ENCODE data around the gene EXOSC3. TPM values are rescaled to one million over a fixed set of nuclear protein-coding genes. Genes with fewer than 3 reads are reported as not detected.

EXOSC3 gene
- total and polyA plus RNA-seq, 9 of the 15 experiments (the other 6 are each of a cell fraction or from before 2014, with no cell fraction given) = 18.5 to 266 (median 114) TPM

- intact Hi-C loops (cut with micrococcal nuclease) (loop anchor here (1.0 to 10.0 kb wide), 7 partner anchors 38 to 617 kb away; partner anchors contain the start of genes SHB, SLC25A51 and TOMM5), in situ Hi-C loops (cut with MboI) (loop anchor here (25.0 kb wide), 1 partner anchor 616 kb away; no protein-coding TSS in a partner anchor)
- no peak for FAIRE-seq
- H3K9me3 ChIP-seq (replicated peaks; ENCODE audit: control insufficient read depth, insufficient read depth, low read depth, low read length) = no peaks in the 10 kb centered on the region
- ChIA-PET POLR2A (no interaction called here), CTCF (ENCODE audit: low intra/inter-chr PET ratio) (interaction anchor here (1.0 to 1.4 kb wide), 4 partner anchors 157 to 517 kb away, joined by 3 to 4 read pairs (median 4); partner anchors contain the start of gene SLC25A51)
- H3K9me1 ChIP-seq (ENCODE audit: control insufficient read depth, insufficient read depth, low read length) = no peaks in the 10 kb centered on the region
- H4K20me1 ChIP-seq (replicated peaks; ENCODE audit: control insufficient read depth, insufficient read depth, low read length) = no peaks in the 10 kb centered on the region
- DNase-seq (ENCODE audit: extremely low read depth in 1 of 4, low spot score in 3 of 4) = no peak
- WGBS (ENCODE audit: insufficient coverage, low coverage, missing lambda C conversion rate) = 52% methylated on average over 24 of the region's 24 CpGs
- H3K27me3 ChIP-seq (ENCODE audit: control insufficient read depth in 2 of 2, insufficient read depth in 2 of 2, low read length in 2 of 2) = peaks cover 0 to 17% of the 10 kb centered on the region in 2 experiments; a peak in 3 of 5 replicates
- no peak overlapping the region for H3K27ac ChIP-seq (ENCODE audit: extremely low read depth, low read depth, low read length)
- no peak; the same call in 2 of the 3 replicates for ATAC-seq
- peaks cover 11 to 17% of the 10 kb centered on the region in 2 experiments; a peak in 4 of 5 replicates for H3K4me1 ChIP-seq (replicated peaks in 1 of 2; ENCODE audit: control insufficient read depth in 2 of 2, insufficient read depth in 2 of 2, low read length in 2 of 2)
- BruUV-seq (replicated peaks) = no TSS peak
- peak overlapping the region in 1 of 2 experiments; percentile 18; a peak in 1 of 4 replicates for H3K9ac ChIP-seq (ENCODE audit: insufficient read depth in 1 of 2, low read depth in 2 of 2, low read length in 2 of 2)
- H3K4me3 ChIP-seq = no peak overlapping the region
- H3K79me2 ChIP-seq (ENCODE audit: control insufficient read depth, insufficient read depth, low read length) = no peaks in the 10 kb centered on the region
- no peaks in the 10 kb centered on the region for H3K36me3 ChIP-seq (ENCODE audit: control insufficient read depth, insufficient read depth, low read length)
- no peak overlapping the region for H3K4me2 ChIP-seq (ENCODE audit: insufficient read depth, low read length)
- peak overlapping the region; percentile 19; the same call in 1 of the 2 replicates for H2AFZ ChIP-seq (ENCODE audit: low read depth, low read length)
- TF ChIP-seq HOMEZ (CRISPR knock-in tag; IDR thresholded peaks at IDR 0.05) (no peak), SRSF7 (optimal IDR thresholded peaks at IDR 0.05; ENCODE audit: low read depth, low read length) (no peak), CTBP1 (IDR thresholded peaks at IDR 0.05; ENCODE audit: borderline replicate concordance) (peak; percentile 59; the same call in 1 of the 2 replicates), NFRKB (IDR thresholded peaks at IDR 0.05; ENCODE audit: low read depth) (no peak), JUND (IDR thresholded peaks at IDR 0.05; ENCODE audit: borderline replicate concordance, low read depth, low read length) (no peak), JUND (tag; IDR thresholded peaks at IDR 0.05; ENCODE audit: borderline replicate concordance, low read depth, low read length) (0 out of 3 replicates have a peak, but pooled peaks have one; percentile 24), HNRNPLL (IDR thresholded peaks at IDR 0.05; ENCODE audit: low read depth, low read length, poor library complexity, severe bottlenecking) (no peak), CCAR2 (IDR thresholded peaks at IDR 0.05; ENCODE audit: low read depth, low read length) (no peak), NR2C1 (IDR thresholded peaks at IDR 0.05) (peak; percentile 25; the same call in 1 of the 2 replicates), NR2C1 (tag; IDR thresholded peaks at IDR 0.05) (no peak), GTF2B (IDR thresholded peaks at IDR 0.05; ENCODE audit: extremely low read depth, insufficient read length) (no peak), E2F3 (CRISPR knock-in tag; IDR thresholded peaks at IDR 0.05) (no peak), POLR2AphosphoS2 (IDR thresholded peaks at IDR 0.05; ENCODE audit: low read length) (no peak), ZNF785 (CRISPR knock-in tag; IDR thresholded peaks at IDR 0.05) (no peak), ZNF224 (CRISPR knock-in tag; IDR thresholded peaks at IDR 0.05) (no peak), ATF3 (IDR thresholded peaks at IDR 0.05) (no peak), ATF3 (CRISPR knock-in tag; conservative IDR thresholded peaks at IDR 0.05) (no peak), ZEB2 (IDR thresholded peaks at IDR 0.05) (0 out of 2 replicates have a peak, but pooled peaks have one; percentile 37), ZNF143 (CRISPR knock-in tag; IDR thresholded peaks at IDR 0.05) (no peak)
Measured at GRCh38 chr9:37746448-37747270, 38.2 kb downstream of the EXOSC3 start.

All from K562 (cell line).